ENCODE results near the gene PTPRM.

Gene PTPRM

DNA sequence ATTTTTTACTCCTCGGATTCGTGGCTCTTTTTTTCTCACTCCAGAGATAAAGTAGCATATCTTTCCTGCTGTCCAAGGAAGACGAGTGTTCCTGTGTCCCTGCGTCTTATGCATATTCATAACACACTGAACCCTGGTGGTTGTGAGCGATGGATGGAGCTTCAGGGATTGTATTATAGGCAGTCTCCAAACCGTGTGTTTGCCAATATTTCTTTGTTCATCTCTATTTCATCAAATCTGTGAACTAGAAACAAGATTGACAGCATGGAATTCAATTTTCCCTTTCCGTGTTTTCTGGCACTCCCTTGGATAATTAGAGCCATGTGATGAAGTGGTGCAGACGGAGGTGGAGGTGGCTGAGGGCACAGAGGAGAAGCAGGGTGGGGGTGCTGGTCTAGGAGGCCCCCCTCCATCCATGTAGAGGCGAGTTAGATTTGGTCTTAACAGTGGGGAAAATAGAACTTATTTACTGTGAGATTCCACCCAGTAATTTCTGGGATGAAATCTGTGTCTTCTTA is 240.9 kb downstream of the PTPRM start:
- Histone ChIP-seq H3K4me2 (ENCODE audit: low read length) (no peak overlapping the region), H3K4me1 (ENCODE audit: control insufficient read depth, low read length) (no peaks in the 10 kb centered on the region), H3K9me3 (ENCODE audit: control insufficient read depth, insufficient read depth, low read length) (no peaks in the 10 kb centered on the region), H3K79me2 (ENCODE audit: control insufficient read depth, low read length) (no peaks in the 10 kb centered on the region), H3K4me3 (ENCODE audit: low read length) (no peak overlapping the region), H3F3A (ENCODE audit: control insufficient read depth, insufficient read depth) (no peaks in the 10 kb centered on the region), H3K27ac (ENCODE audit: low read depth, low read length) (no peak overlapping the region), H4K20me1 (ENCODE audit: control insufficient read depth, insufficient read depth, low read depth, low read length) (no peaks in the 10 kb centered on the region), H3K27me3 (ENCODE audit: control insufficient read depth, low read length) (no peaks in the 10 kb centered on the region), H3K36me3 (ENCODE audit: control insufficient read depth, low read length) (no peaks in the 10 kb centered on the region), H3K9me2 (replicated peaks; ENCODE audit: control insufficient read depth, low read length) (no peaks in the 10 kb centered on the region)
- TF ChIP-seq, protein P1, sequence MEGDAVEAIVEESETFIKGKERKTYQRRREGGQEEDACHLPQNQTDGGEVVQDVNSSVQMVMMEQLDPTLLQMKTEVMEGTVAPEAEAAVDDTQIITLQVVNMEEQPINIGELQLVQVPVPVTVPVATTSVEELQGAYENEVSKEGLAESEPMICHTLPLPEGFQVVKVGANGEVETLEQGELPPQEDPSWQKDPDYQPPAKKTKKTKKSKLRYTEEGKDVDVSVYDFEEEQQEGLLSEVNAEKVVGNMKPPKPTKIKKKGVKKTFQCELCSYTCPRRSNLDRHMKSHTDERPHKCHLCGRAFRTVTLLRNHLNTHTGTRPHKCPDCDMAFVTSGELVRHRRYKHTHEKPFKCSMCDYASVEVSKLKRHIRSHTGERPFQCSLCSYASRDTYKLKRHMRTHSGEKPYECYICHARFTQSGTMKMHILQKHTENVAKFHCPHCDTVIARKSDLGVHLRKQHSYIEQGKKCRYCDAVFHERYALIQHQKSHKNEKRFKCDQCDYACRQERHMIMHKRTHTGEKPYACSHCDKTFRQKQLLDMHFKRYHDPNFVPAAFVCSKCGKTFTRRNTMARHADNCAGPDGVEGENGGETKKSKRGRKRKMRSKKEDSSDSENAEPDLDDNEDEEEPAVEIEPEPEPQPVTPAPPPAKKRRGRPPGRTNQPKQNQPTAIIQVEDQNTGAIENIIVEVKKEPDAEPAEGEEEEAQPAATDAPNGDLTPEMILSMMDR (IDR thresholded peaks at IDR 0.05; ENCODE audit: low read depth, low read length, poor library complexity, severe bottlenecking) = no peak
- no peak for TF ChIP-seq EZH2phosphoT487 (IDR thresholded peaks at IDR 0.05; ENCODE audit: borderline replicate concordance, low read length)

DNA sequence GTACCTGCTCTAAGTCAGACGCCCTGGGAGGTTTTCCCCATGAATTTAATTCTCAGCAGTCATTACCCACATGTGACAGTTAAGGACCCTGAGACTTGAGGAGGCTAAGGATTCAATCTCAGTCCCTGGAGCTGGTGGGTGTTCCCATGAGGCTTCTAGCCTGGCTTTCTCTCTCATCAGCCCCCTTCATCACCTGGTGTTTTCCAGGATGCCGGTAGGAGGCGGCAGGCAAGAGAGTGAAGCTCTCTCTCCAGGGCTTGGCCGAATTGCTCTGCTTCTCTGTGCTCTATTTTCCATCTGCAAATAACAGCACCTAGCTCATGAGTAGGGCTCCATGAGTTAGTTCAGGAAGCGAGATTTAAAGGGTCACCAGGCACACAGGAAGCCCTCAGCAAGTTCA is 241.9 kb downstream of the PTPRM start:
- H3K4me2 ChIP-seq (ENCODE audit: low read length) = no peak overlapping the region
- no peaks in the 10 kb centered on the region for H3K36me3 ChIP-seq (ENCODE audit: control insufficient read depth, low read length)
- H3K4me1 ChIP-seq (ENCODE audit: control insufficient read depth, low read length) = no peaks in the 10 kb centered on the region
- no peaks in the 10 kb centered on the region for H3K79me2 ChIP-seq (ENCODE audit: control insufficient read depth, low read length)
- no peak overlapping the region for H3K4me3 ChIP-seq (ENCODE audit: low read length)
- H3K27ac ChIP-seq (ENCODE audit: low read depth, low read length) = no peak overlapping the region
- H4K20me1 ChIP-seq (ENCODE audit: control insufficient read depth, insufficient read depth, low read depth, low read length) = no peaks in the 10 kb centered on the region
- no peaks in the 10 kb centered on the region for H3F3A ChIP-seq (ENCODE audit: control insufficient read depth, insufficient read depth)
- H3K27me3 ChIP-seq (ENCODE audit: control insufficient read depth, low read length) = no peaks in the 10 kb centered on the region
- H3K9me2 ChIP-seq (replicated peaks; ENCODE audit: control insufficient read depth, low read length) = no peaks in the 10 kb centered on the region
- H3K9me3 ChIP-seq (ENCODE audit: control insufficient read depth, insufficient read depth, low read length) = peaks cover under 1% of the 10 kb centered on the region; the same call in 1 of the 2 replicates
- no peak for TF ChIP-seq EZH2phosphoT487 (IDR thresholded peaks at IDR 0.05; ENCODE audit: borderline replicate concordance, low read length)
- TF ChIP-seq, protein P1 (IDR thresholded peaks at IDR 0.05; ENCODE audit: low read depth, low read length, poor library complexity, severe bottlenecking) = no peak

DNA sequence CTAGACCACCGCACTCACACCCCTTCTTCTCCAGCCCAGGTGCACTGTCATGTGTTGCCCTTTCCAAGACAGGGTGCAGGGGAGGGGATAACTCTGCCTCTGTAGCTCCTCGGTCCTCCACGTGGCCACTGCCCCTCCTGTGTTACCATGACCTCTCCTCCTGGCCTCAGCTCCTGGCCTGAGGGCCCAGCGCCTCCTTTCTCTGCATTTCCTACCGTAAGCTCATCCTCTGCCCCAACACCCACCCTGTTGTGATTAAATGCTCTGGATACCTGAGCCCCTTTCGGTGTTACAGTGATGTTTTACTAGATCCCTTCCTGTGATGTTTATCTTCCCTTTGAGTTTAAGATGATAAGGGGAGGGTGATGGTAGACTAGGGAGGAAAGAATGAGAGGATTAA is 242.3 kb downstream of the PTPRM start:
- Histone ChIP-seq H3K4me3 (ENCODE audit: low read length) (no peak overlapping the region), H3K27me3 (ENCODE audit: control insufficient read depth, low read length) (no peaks in the 10 kb centered on the region), H3F3A (ENCODE audit: control insufficient read depth, insufficient read depth) (no peaks in the 10 kb centered on the region), H3K79me2 (ENCODE audit: control insufficient read depth, low read length) (no peaks in the 10 kb centered on the region), H3K36me3 (ENCODE audit: control insufficient read depth, low read length) (no peaks in the 10 kb centered on the region), H4K20me1 (ENCODE audit: control insufficient read depth, insufficient read depth, low read depth, low read length) (no peaks in the 10 kb centered on the region), H3K9me2 (replicated peaks; ENCODE audit: control insufficient read depth, low read length) (no peaks in the 10 kb centered on the region), H3K9me3 (ENCODE audit: control insufficient read depth, insufficient read depth, low read length) (peaks cover 6% of the 10 kb centered on the region; the same call in 1 of the 2 replicates), H3K4me1 (ENCODE audit: control insufficient read depth, low read length) (no peaks in the 10 kb centered on the region), H3K4me2 (ENCODE audit: low read length) (no peak overlapping the region), H3K27ac (ENCODE audit: low read depth, low read length) (no peak overlapping the region)
- TF ChIP-seq, protein P1 (IDR thresholded peaks at IDR 0.05; ENCODE audit: low read depth, low read length, poor library complexity, severe bottlenecking) = no peak
- TF ChIP-seq EZH2phosphoT487 (IDR thresholded peaks at IDR 0.05; ENCODE audit: borderline replicate concordance, low read length) = no peak
